Progenitor cell of endocrine pancreas (in vitro differentiated cells): ENCODE results near the gene FUT7. TPM values are rescaled to one million over a fixed set of nuclear protein-coding genes. Genes with fewer than 3 reads are reported as not detected.

Source experiments
- DNase-seq: peaks from one replicate; pipeline ENCODE4 v3.0.0; 2021; ENCODE audit warnings: low spot score; ENCODE audit not compliant: unreplicated experiment
- H3K27ac Mint-ChIP-seq: 2 replicates; pipeline ENCODE4 v1.8.0; 2021; ENCODE audit warnings: mild to moderate bottlenecking, moderate library complexity, mixed read lengths
- H3K27me3 Mint-ChIP-seq: 2 replicates; pipeline ENCODE4 v1.8.0; 2021; ENCODE audit warnings: mixed read lengths
- H3K36me3 Mint-ChIP-seq: 2 replicates; pipeline ENCODE4 v1.8.0; 2022; ENCODE audit warnings: mixed read lengths; ENCODE audit not compliant: insufficient read depth
- H3K4me1 Mint-ChIP-seq: 2 replicates; pipeline ENCODE4 v1.8.0; 2021; ENCODE audit warnings: low read depth, mixed read lengths
- H3K4me3 Mint-ChIP-seq: 2 replicates; pipeline ENCODE4 v1.8.0; 2021; ENCODE audit warnings: low read depth, mild to moderate bottlenecking, moderate library complexity, mixed read lengths
- H3K9me3 Mint-ChIP-seq: 2 replicates; pipeline ENCODE4 v1.8.0; 2021; ENCODE audit warnings: low read depth, mixed read lengths
- CTCF ChIP-seq: fragments of 200-600 bp; sonication (generic); IDR thresholded peaks from one replicate; pipeline ENCODE4 v1.5.0; 2021; ENCODE audit warnings: antibody characterized with exemption, mild to moderate bottlenecking; ENCODE audit not compliant: unreplicated experiment
- total RNA-seq: library from RNA; stranded (reverse); gene quantifications from 2 replicates; pipeline ENCODE4 v1.2.1, GENCODE V29; 2021

The FUT7 gene
- total RNA-seq, 1 donor from 2014 or later = not detected

- Mint-ChIP-seq H3K4me3 (no peak overlapping the region), H3K9me3 (no peaks in the 10 kb centered on the region), H3K36me3 (no peaks in the 10 kb centered on the region), H3K4me1 (peaks cover 6% of the 10 kb centered on the region), H3K27ac (no peak overlapping the region), H3K27me3 (peaks cover 39% of the 10 kb centered on the region)
- DNase-seq = no peak
- no peak for TF ChIP-seq CTCF
Observed at GRCh38 chr9:137073992-137074399, 42.1 kb upstream of the FUT7 start.

- no peak for TF ChIP-seq CTCF
- H3K9me3 Mint-ChIP-seq = no peaks in the 10 kb centered on the region
- peaks cover 26% of the 10 kb centered on the region for H3K27me3 Mint-ChIP-seq
- peaks cover 10% of the 10 kb centered on the region for H3K4me1 Mint-ChIP-seq
- H3K27ac Mint-ChIP-seq = peak overlapping the region; percentile 94
- DNase-seq = no peak
- H3K4me3 Mint-ChIP-seq = peak overlapping the region; percentile 68
- H3K36me3 Mint-ChIP-seq = no peaks in the 10 kb centered on the region
Observed at GRCh38 chr9:137071282-137071681, 39.4 kb upstream of the FUT7 start.

GRCh38 chr9:137070906-137071275 is 39.0 kb upstream of the FUT7 start:
- Mint-ChIP-seq H3K27ac (peak overlapping the region; percentile 94), H3K9me3 (no peaks in the 10 kb centered on the region), H3K4me1 (peaks cover 10% of the 10 kb centered on the region), H3K36me3 (no peaks in the 10 kb centered on the region), H3K27me3 (peaks cover 22% of the 10 kb centered on the region), H3K4me3 (peak overlapping the region; percentile 68)
- no peak for DNase-seq
- peak; percentile 50 for TF ChIP-seq CTCF

GRCh38 chr9:137070201-137070905 is 38.5 kb upstream of the FUT7 start, which contains the start of gene SAPCD2:
TSS of gene SAPCD2 (minus strand) at chr9:137070557. CDS start at chr9:137070460, 97 bp downstream.
- peaks cover 1% of the 10 kb centered on the region for H3K36me3 Mint-ChIP-seq
- no peak for TF ChIP-seq CTCF
- H3K27ac Mint-ChIP-seq = peak within 1 kb of the TSS; percentile 94
- H3K27me3 Mint-ChIP-seq = peaks cover 19% of the 10 kb centered on the region
- H3K4me1 Mint-ChIP-seq = peaks cover 10% of the 10 kb centered on the region
- H3K4me3 Mint-ChIP-seq = peak within 1 kb of the TSS; percentile 68
- DNase-seq = peak; percentile 73
- H3K9me3 Mint-ChIP-seq = no peaks in the 10 kb centered on the region

GRCh38 chr9:137069508-137070091 is 37.7 kb upstream of the FUT7 start:
- no peak for DNase-seq
- no peaks in the 10 kb centered on the region for H3K9me3 Mint-ChIP-seq
- no peak for TF ChIP-seq CTCF
- H3K36me3 Mint-ChIP-seq = peaks cover 1% of the 10 kb centered on the region
- H3K27ac Mint-ChIP-seq = no peak overlapping the region
- H3K4me1 Mint-ChIP-seq = peaks cover 10% of the 10 kb centered on the region
- peak overlapping the region; percentile 44 for H3K4me3 Mint-ChIP-seq
- peaks cover 12% of the 10 kb centered on the region for H3K27me3 Mint-ChIP-seq
